Transverse colon (tissue), 4 donors: Measurements from ENCODE around the gene PGK2.

Experiments
- CTCF ChIP-seq, 5 experiments: fragments of 200-600 bp in 3 of 5; fragments of 450-650 bp in 2 of 5; sonication (generic) in 3 of 5; IDR thresholded peaks; 1 replicate in 2 of 5; 2 replicates in 3 of 5; pipeline ENCODE4 v1.5.1; 2016 to 2017; ENCODE audit warnings: antibody characterized with exemption in 5 of 5, inconsistent platforms in 3 of 5, mild to moderate bottlenecking in 2 of 5, moderate library complexity in 1 of 5
- EP300 ChIP-seq: sonication (generic); formaldehyde crosslinking; IDR thresholded peaks from one replicate; pipeline ENCODE4 v1.6.1; 2017; ENCODE audit warnings: antibody characterized with exemption, low read depth
- POLR2A ChIP-seq: fragments of 450-650 bp; IDR thresholded peaks from one replicate; pipeline ENCODE4 v1.6.1; 2016; ENCODE audit warnings: antibody characterized with exemption, mild to moderate bottlenecking, moderate library complexity
- POLR2AphosphoS5 ChIP-seq, 3 donors: sonication (generic); formaldehyde crosslinking; IDR thresholded peaks; one replicate each; pipeline ENCODE4 v1.6.1; 2016; ENCODE audit warnings: antibody characterized with exemption in 3 of 3

- TF ChIP-seq CTCF (IDR thresholded peaks at IDR 0.05) (no peak), POLR2A (no peak), POLR2AphosphoS5 (IDR thresholded peaks at IDR 0.05) (no peak), EP300 (no peak)
Measured at GRCh38 chr6:49799090-49799489, 12.0 kb upstream of the PGK2 start.
